Uterus (tissue), 2 donors: ENCODE data around the gene SCCPDH.

Experiments used
- POLR2A ChIP-seq, 2 donors: fragments of 450-650 bp; IDR thresholded peaks; one replicate each; pipeline ENCODE4 v1.6.1; 2016; ENCODE audit warnings: antibody characterized with exemption in 2 of 2, mild to moderate bottlenecking in 1 of 2, moderate library complexity in 1 of 2
- TF ChIP-seq, protein P1 (sequence below), 4 experiments: fragments of 200-600 bp in 2 of 4; fragments of 450-650 bp in 2 of 4; sonication (generic) in 2 of 4; IDR thresholded peaks; one replicate each; pipeline ENCODE4 v1.5.1; 2016 to 2019; ENCODE audit warnings: antibody characterized with exemption in 4 of 4, mild to moderate bottlenecking in 2 of 4, moderate library complexity in 1 of 4

DNA sequence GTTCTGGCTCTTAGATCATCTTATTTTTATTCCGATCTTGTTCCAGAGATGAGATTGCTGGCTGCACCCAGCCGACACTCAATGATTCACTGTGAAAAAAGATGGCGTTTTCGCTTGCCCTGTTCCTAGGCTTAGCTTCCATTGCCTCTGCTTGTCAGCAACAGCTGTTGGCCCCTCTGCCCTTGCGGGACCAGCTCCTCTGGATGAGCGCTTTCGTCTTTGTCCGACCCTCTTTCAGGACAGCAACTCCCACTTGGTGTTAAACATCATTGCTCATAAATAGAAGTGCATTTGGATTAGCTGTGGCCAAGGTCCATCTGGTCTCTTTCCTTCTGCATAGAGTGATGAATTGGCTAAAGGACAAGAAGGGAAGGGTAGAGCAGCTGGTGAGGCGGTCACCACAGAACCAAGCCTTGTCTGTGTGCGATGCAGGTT, 43.5 kb upstream of the SCCPDH start:
- TF ChIP-seq POLR2A (IDR thresholded peaks at IDR 0.05): no peak
- TF ChIP-seq, protein P1, sequence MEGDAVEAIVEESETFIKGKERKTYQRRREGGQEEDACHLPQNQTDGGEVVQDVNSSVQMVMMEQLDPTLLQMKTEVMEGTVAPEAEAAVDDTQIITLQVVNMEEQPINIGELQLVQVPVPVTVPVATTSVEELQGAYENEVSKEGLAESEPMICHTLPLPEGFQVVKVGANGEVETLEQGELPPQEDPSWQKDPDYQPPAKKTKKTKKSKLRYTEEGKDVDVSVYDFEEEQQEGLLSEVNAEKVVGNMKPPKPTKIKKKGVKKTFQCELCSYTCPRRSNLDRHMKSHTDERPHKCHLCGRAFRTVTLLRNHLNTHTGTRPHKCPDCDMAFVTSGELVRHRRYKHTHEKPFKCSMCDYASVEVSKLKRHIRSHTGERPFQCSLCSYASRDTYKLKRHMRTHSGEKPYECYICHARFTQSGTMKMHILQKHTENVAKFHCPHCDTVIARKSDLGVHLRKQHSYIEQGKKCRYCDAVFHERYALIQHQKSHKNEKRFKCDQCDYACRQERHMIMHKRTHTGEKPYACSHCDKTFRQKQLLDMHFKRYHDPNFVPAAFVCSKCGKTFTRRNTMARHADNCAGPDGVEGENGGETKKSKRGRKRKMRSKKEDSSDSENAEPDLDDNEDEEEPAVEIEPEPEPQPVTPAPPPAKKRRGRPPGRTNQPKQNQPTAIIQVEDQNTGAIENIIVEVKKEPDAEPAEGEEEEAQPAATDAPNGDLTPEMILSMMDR (IDR thresholded peaks at IDR 0.05): no peak
